ENCODE measurements around the gene PRSS56. TPM values are rescaled to one million over a fixed set of nuclear protein-coding genes. Genes with fewer than 3 reads are reported as not detected.

Gene PRSS56
- total and polyA plus RNA-seq, 2 of the 13 experiments (the other 11 are each of a cell fraction or from before 2014, with no cell fraction given), result not detected

DNA sequence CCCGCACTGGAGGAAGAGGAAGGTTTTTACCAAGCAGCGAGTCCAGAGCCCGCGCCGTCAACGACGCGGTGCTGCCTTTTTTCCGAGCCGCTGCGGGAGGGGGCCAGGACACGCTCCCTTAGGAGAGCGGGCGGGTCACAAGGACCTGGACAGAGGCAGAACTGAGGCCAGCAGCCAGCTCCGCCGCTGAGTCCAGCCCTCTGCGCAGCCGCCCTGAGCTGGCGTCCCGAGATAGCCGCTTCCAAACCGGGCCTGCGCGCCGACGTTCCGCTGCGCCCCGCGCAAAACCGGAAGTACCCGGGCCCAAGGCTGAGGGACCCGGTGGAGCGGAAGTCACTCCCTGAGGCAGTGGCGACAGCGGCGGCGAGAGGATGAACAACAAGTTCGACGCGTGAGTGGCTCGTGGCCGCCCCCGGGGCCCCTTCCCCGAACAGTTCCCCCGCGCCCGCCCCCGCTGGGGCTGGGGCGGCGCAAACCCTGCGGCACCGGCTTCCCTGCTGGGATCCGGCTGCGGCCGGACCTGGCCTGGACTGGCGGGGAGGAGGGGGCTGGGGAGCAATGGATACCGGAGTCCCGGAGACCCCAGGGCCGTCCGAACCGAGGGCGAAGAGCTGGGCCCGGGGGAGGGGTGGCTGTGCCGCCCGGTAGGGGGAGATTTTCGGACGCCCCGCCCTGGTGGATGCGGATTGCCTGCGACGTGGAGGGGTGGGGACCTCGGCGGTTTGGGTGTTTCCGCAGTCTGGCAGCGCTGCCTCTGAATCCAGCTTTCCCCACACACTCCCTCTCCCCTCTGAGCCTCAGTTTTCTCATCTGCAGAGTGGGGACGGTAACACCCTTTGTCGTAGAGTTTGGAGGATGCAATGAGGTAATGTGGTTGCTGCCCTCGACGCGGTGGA, 30.4 kb downstream of the PRSS56 start, which contains the start of the genes EIF4E2 and TIGD1 (continued):
- peak; percentile 99 for TF ChIP-seq YEATS2 (CRISPR knock-in tag; IDR thresholded peaks at IDR 0.05; ENCODE audit: borderline replicate concordance)

DNA sequence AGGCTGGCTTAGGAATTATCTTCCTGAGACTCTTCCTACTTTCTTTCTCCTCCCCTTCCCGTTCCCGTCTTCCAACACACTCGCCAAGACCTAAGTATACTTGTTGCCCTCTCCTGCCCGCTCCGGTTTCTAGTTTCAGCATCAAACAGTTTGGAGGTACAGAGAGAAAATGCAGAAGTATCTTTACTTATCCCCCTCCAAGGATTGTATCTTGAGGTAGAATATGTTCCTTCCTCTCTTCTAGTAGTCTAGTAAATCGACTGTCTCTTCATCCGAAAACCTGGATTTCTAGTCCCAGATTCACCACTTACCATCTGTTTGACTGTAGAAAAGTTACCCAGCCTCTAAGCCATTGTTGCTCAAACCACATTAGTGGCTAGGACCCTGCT, 31.1 kb downstream of the PRSS56 start:
- no peak for ATAC-seq
- POLR2A ChIA-PET, result interaction anchor here (0.6 to 1.5 kb wide), 11 partner anchors 9 to 770 kb away, joined by 3 to 11 read pairs (median 4); partner anchors contain the start of genes CHRND, GIGYF2 and PDE6D
- TF ChIP-seq YEATS4 (CRISPR knock-in tag; IDR thresholded peaks at IDR 0.05; ENCODE audit: borderline replicate concordance) (no peak), SMAD3 (CRISPR knock-in tag; IDR thresholded peaks at IDR 0.05) (no peak), CHD4 (IDR thresholded peaks at IDR 0.05; ENCODE audit: borderline replicate concordance, low read length) (peak; percentile 51; the same call in 1 of the 2 replicates), ARNT2 (CRISPR knock-in tag; IDR thresholded peaks at IDR 0.05; ENCODE audit: low read depth) (no peak), ZNF761 (CRISPR knock-in tag; conservative IDR thresholded peaks at IDR 0.05) (no peak), SIX4 (CRISPR knock-in tag; IDR thresholded peaks at IDR 0.05) (no peak), ZNF230 (CRISPR knock-in tag; IDR thresholded peaks at IDR 0.05) (no peak), MZF1 (CRISPR knock-in tag; IDR thresholded peaks at IDR 0.05; ENCODE audit: borderline replicate concordance) (no peak), NPAS2 (CRISPR knock-in tag; IDR thresholded peaks at IDR 0.05; ENCODE audit: borderline replicate concordance) (0 out of 2 replicates have a peak, but pooled peaks have one; percentile 72), SSRP1 (CRISPR knock-in tag; IDR thresholded peaks at IDR 0.05) (peak; percentile 2; the same call in 1 of the 2 replicates), MIER3 (CRISPR knock-in tag; IDR thresholded peaks at IDR 0.05; ENCODE audit: borderline replicate concordance) (no peak)
- TF ChIP-seq, protein P1, sequence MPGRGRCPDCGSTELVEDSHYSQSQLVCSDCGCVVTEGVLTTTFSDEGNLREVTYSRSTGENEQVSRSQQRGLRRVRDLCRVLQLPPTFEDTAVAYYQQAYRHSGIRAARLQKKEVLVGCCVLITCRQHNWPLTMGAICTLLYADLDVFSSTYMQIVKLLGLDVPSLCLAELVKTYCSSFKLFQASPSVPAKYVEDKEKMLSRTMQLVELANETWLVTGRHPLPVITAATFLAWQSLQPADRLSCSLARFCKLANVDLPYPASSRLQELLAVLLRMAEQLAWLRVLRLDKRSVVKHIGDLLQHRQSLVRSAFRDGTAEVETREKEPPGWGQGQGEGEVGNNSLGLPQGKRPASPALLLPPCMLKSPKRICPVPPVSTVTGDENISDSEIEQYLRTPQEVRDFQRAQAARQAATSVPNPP (CRISPR knock-in tag; IDR thresholded peaks at IDR 0.05), result no peak
- TF ChIP-seq, protein P2, sequence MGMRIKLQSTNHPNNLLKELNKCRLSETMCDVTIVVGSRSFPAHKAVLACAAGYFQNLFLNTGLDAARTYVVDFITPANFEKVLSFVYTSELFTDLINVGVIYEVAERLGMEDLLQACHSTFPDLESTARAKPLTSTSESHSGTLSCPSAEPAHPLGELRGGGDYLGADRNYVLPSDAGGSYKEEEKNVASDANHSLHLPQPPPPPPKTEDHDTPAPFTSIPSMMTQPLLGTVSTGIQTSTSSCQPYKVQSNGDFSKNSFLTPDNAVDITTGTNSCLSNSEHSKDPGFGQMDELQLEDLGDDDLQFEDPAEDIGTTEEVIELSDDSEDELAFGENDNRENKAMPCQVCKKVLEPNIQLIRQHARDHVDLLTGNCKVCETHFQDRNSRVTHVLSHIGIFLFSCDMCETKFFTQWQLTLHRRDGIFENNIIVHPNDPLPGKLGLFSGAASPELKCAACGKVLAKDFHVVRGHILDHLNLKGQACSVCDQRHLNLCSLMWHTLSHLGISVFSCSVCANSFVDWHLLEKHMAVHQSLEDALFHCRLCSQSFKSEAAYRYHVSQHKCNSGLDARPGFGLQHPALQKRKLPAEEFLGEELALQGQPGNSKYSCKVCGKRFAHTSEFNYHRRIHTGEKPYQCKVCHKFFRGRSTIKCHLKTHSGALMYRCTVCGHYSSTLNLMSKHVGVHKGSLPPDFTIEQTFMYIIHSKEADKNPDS (CRISPR knock-in tag; IDR thresholded peaks at IDR 0.05), result no peak

More for the DNA sequence above, 31.1 kb downstream of the PRSS56 start:
- 13% methylated on average over 7 of the region's 7 CpGs for WGBS (ENCODE audit: low lambda C conversion rate)
- FAIRE-seq (no peak), DNase-seq (ENCODE audit: low spot score) (no peak)
- Histone ChIP-seq H3K27me3 (ENCODE audit: control insufficient read depth in 1 of 2, insufficient read depth in 2 of 2, low read length in 2 of 2) (no peaks in the 10 kb centered on the region; a peak in 1 of 5 replicates), H3K9me3 (ENCODE audit: low read length) (peaks cover 9% of the 10 kb centered on the region; the same call in 1 of the 2 replicates), H3K4me3 (replicated peaks in 1 of 3; ENCODE audit: insufficient read depth in 1 of 3, low read depth in 2 of 3, low read length in 3 of 3) (peak overlapping the region; percentile 73 to 85 (median 85)), H3K9ac (ENCODE audit: insufficient read depth, low read depth, low read length) (peak overlapping the region; percentile 94), H3K27ac (ENCODE audit: extremely low read length, insufficient read depth, low read length) (peak overlapping the region; percentile 95), H3K36me3 (replicated peaks in 1 of 2; ENCODE audit: control insufficient read depth in 1 of 2, insufficient read depth in 2 of 2, low read length in 2 of 2) (peaks cover 7 to 22% of the 10 kb centered on the region in 2 experiments; a peak in 4 of 5 replicates), H3K4me1 (ENCODE audit: insufficient read depth, low read length) (peaks cover 62% of the 10 kb centered on the region), H2AFZ (ENCODE audit: low read length) (no peak overlapping the region), H3K79me2 (ENCODE audit: insufficient read depth, low read length) (peaks cover 66% of the 10 kb centered on the region), H3K4me2 (ENCODE audit: low read depth, low read length) (peak overlapping the region; percentile 85), H4K20me1 (ENCODE audit: insufficient read depth, low read length) (no peaks in the 10 kb centered on the region)
- BruUV-seq (replicated peaks), result no TSS peak
- in situ Hi-C loops (cut with HindIII; ENCODE audit: extremely low pct_ligation_motif_present, low pct_unique_long_range_greater_than_20kb), result no loop called here
- CTCF ChIA-PET (ENCODE audit: low intra/inter-chr PET ratio, low total read pairs), result no interaction called here
- intact Hi-C loops (cut with micrococcal nuclease; ENCODE audit: unreplicated experiment), result loop anchor here (5.0 kb wide), 1 partner anchor 764 kb away; the partner anchor contains the start of gene COPS7B

All from HepG2 (cell line).